Gastrocnemius medialis (tissue), 4 donors: ENCODE results near the gene NCS1.

Source experiments
- CTCF ChIP-seq, 5 experiments: fragments of 450-650 bp in 3 of 5; fragments of 200-600 bp in 2 of 5; sonication (generic) in 2 of 5; IDR thresholded peaks in 4 of 5; conservative IDR thresholded peaks in 1 of 5; 1 replicate in 4 of 5; 2 replicates in 1 of 5; pipeline ENCODE4 v1.5.1; 2016 to 2019; ENCODE audit warnings: antibody characterized with exemption in 5 of 5, mild to moderate bottlenecking in 3 of 5, moderate library complexity in 3 of 5
- POLR2A ChIP-seq, 2 donors: fragments of 450-650 bp; IDR thresholded peaks; one replicate each; pipeline ENCODE4 v1.6.1; 2017; ENCODE audit warnings: antibody characterized with exemption in 2 of 2, mild to moderate bottlenecking in 2 of 2, moderate library complexity in 2 of 2

- no peak for TF ChIP-seq CTCF (IDR thresholded peaks at IDR 0.05 in 4 of 5, conservative IDR thresholded peaks at IDR 0.05 in 1 of 5)
- no peak for TF ChIP-seq POLR2A (IDR thresholded peaks at IDR 0.05)
These were observed 12.8 kb downstream of the NCS1 start for GRCh38 chr9:130185017-130185416.
